ENCODE measurements around the gene KCNC4. TPM values are rescaled to one million over a fixed set of nuclear protein-coding genes. Genes with fewer than 3 reads are reported as not detected.
A peak's percentile ranks its signal among the peaks of the same experiment; 100 is the strongest.

The KCNC4 gene
- polyA plus RNA-seq, 3 donors: 0.03 to 0.56 (median 0.12) TPM

GRCh38 chr1:110211496-110212168, 1.5 kb downstream of the KCNC4 start:
- Histone ChIP-seq H3K79me2 (ENCODE audit: insufficient read depth, low read length) (no peaks in the 10 kb centered on the region), H3K27me3 (ENCODE audit: control insufficient read depth in 2 of 2, insufficient read depth in 2 of 2, low read length in 2 of 2) (peaks cover 12 to 31% of the 10 kb centered on the region in 2 donors), H3K4me1 (ENCODE audit: control insufficient read depth in 1 of 2, insufficient read depth in 2 of 2, low read length in 2 of 2) (peaks cover 15 to 34% of the 10 kb centered on the region in 2 donors), H3K27ac (ENCODE audit: low read depth in 1 of 2, low read length in 2 of 2) (no peak overlapping the region), H3K4me3 (replicated peaks in 1 of 3; ENCODE audit: low read depth in 2 of 3, low read length in 3 of 3) (peak overlapping the region; percentile 46 to 79 (median 50)), H4K20me1 (ENCODE audit: insufficient read depth, low read length) (no peaks in the 10 kb centered on the region), H3K4me2 (replicated peaks; ENCODE audit: extremely low read depth, low read length, poor library complexity, severe bottlenecking) (peak overlapping the region; percentile 89), H2AFZ (ENCODE audit: insufficient read depth, low read depth, low read length, poor library complexity, severe bottlenecking) (peak overlapping the region; percentile 97), H3K36me3 (replicated peaks in 1 of 2; ENCODE audit: control insufficient read depth in 1 of 2, insufficient read depth in 2 of 2, low read length in 2 of 2) (no peaks in the 10 kb centered on the region), H3K9ac (ENCODE audit: insufficient read depth, low read length, poor library complexity, severe bottlenecking) (peak overlapping the region; percentile 61), H3K9me3 (replicated peaks in 1 of 2; ENCODE audit: control insufficient read depth in 1 of 2, insufficient read depth in 1 of 2, low read length in 2 of 2) (peaks cover 0 to 8% of the 10 kb centered on the region in 2 donors)
- H3K27me3 Mint-ChIP-seq (ENCODE audit: low read depth in 3 of 3): peaks cover 27 to 36% (median 28%) of the 10 kb centered on the region in 3 donors
- H3K9me3 Mint-ChIP-seq: peaks cover 0 to 13% (median 3%) of the 10 kb centered on the region in 7 donors
- peak in 2 of 3 donors; percentile 8 to 20 for DNase-seq
- H3K27ac Mint-ChIP-seq: peak overlapping the region in 3 of 7 donors; percentile 20 to 71 (median 66)
- 11% methylated on average over 81 of the region's 81 CpGs for WGBS (ENCODE audit: insufficient coverage)
- H3K36me3 Mint-ChIP-seq: peaks cover 10 to 22% of the 10 kb centered on the region in 2 donors
- no peak for TF ChIP-seq CTCF (IDR thresholded peaks at IDR 0.05)
- H3K4me3 Mint-ChIP-seq: peak overlapping the region; percentile 83 to 94
- intact Hi-C loops (cut with micrococcal nuclease): no loop called here
- peaks cover 25% of the 10 kb centered on the region for H3K4me1 Mint-ChIP-seq

GRCh38 chr1:110212169-110213142, 2.3 kb downstream of the KCNC4 start:
- 41% methylated on average over 9 of the region's 20 CpGs for WGBS (ENCODE audit: insufficient coverage)
- Histone ChIP-seq H3K9me3 (replicated peaks in 1 of 2; ENCODE audit: control insufficient read depth in 1 of 2, insufficient read depth in 1 of 2, low read length in 2 of 2) (peaks cover 0 to 8% of the 10 kb centered on the region in 2 donors), H4K20me1 (ENCODE audit: insufficient read depth, low read length) (no peaks in the 10 kb centered on the region), H3K4me3 (replicated peaks in 1 of 3; ENCODE audit: low read depth in 2 of 3, low read length in 3 of 3) (no peak overlapping the region), H3K4me1 (ENCODE audit: control insufficient read depth in 1 of 2, insufficient read depth in 2 of 2, low read length in 2 of 2) (peaks cover 15 to 34% of the 10 kb centered on the region in 2 donors), H3K9ac (ENCODE audit: insufficient read depth, low read length, poor library complexity, severe bottlenecking) (no peak overlapping the region), H3K36me3 (replicated peaks in 1 of 2; ENCODE audit: control insufficient read depth in 1 of 2, insufficient read depth in 2 of 2, low read length in 2 of 2) (no peaks in the 10 kb centered on the region), H3K4me2 (replicated peaks; ENCODE audit: extremely low read depth, low read length, poor library complexity, severe bottlenecking) (peak overlapping the region; percentile 89), H3K27ac (ENCODE audit: low read depth in 1 of 2, low read length in 2 of 2) (no peak overlapping the region), H2AFZ (ENCODE audit: insufficient read depth, low read depth, low read length, poor library complexity, severe bottlenecking) (peak overlapping the region; percentile 97), H3K27me3 (ENCODE audit: control insufficient read depth in 2 of 2, insufficient read depth in 2 of 2, low read length in 2 of 2) (peaks cover 12 to 31% of the 10 kb centered on the region in 2 donors), H3K79me2 (ENCODE audit: insufficient read depth, low read length) (no peaks in the 10 kb centered on the region)
- DNase-seq: no peak
- TF ChIP-seq CTCF (IDR thresholded peaks at IDR 0.05): no peak
- Mint-ChIP-seq H3K4me3 (peak overlapping the region; percentile 37 to 68), H3K27me3 (ENCODE audit: low read depth in 3 of 3) (peaks cover 27 to 35% (median 31%) of the 10 kb centered on the region in 3 donors), H3K36me3 (peaks cover 13 to 22% of the 10 kb centered on the region in 2 donors), H3K9me3 (peaks cover 0 to 13% (median 3%) of the 10 kb centered on the region in 7 donors), H3K4me1 (peaks cover 25% of the 10 kb centered on the region), H3K27ac (no peak overlapping the region)
- intact Hi-C loops (cut with micrococcal nuclease): no loop called here
